ENCODE results near the gene ITSN1.

GRCh38 chr21:33856893-33857527 is 214.7 kb downstream of the ITSN1 start:
- TF ChIP-seq, protein P1, sequence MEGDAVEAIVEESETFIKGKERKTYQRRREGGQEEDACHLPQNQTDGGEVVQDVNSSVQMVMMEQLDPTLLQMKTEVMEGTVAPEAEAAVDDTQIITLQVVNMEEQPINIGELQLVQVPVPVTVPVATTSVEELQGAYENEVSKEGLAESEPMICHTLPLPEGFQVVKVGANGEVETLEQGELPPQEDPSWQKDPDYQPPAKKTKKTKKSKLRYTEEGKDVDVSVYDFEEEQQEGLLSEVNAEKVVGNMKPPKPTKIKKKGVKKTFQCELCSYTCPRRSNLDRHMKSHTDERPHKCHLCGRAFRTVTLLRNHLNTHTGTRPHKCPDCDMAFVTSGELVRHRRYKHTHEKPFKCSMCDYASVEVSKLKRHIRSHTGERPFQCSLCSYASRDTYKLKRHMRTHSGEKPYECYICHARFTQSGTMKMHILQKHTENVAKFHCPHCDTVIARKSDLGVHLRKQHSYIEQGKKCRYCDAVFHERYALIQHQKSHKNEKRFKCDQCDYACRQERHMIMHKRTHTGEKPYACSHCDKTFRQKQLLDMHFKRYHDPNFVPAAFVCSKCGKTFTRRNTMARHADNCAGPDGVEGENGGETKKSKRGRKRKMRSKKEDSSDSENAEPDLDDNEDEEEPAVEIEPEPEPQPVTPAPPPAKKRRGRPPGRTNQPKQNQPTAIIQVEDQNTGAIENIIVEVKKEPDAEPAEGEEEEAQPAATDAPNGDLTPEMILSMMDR (IDR thresholded peaks at IDR 0.05) = no peak
- no peak for TF ChIP-seq POLR2AphosphoS5 (IDR thresholded peaks at IDR 0.05)

Measured in esophagus muscularis mucosa (tissue), 3 donors.